Limb (tissue), 2 donors: ENCODE data around the gene GIMAP5.
"Not testable (repeated sequence)": the region's sequence is repeated elsewhere in the genome, so short reads cannot be mapped to it uniquely, and the experiment has no call there.

Experiments
- DNase-seq, 2 donors: peaks; one replicate each; pipeline ENCODE4 v3.0.0-alpha.2; 2016; ENCODE audit errors: extremely low spot score in 2 of 2

Gene GIMAP5

GRCh38 chr7:150769768-150770167 lies 32.5 kb downstream of the GIMAP5 start:
- no peak for DNase-seq

DNA sequence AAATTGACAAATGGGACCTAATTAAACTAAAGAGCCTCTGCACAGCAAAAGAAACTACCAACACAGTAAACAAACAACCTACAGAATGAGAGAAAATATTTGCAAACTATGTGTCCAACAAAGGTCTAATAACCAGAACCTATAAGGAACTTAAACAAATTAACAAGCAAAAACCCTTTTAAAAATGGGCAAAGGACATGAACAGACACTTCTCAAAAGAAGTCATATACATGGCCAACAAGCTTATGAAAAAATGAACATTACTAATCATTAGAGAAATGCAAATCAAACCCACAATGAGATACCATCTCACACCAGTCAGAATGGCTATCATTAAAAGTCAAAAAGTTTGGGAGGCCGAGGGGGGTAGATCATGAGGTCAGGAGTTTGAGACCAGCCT lies 36.9 kb downstream of the GIMAP5 start:
- not testable (repeated sequence) for DNase-seq

GRCh38 chr7:150778014-150778737 lies 41.0 kb downstream of the GIMAP5 start:
- DNase-seq = no peak

- peak; percentile 84 to 89 for DNase-seq
These were observed 41.6 kb downstream of the GIMAP5 start for GRCh38 chr7:150778738-150779301.

DNA sequence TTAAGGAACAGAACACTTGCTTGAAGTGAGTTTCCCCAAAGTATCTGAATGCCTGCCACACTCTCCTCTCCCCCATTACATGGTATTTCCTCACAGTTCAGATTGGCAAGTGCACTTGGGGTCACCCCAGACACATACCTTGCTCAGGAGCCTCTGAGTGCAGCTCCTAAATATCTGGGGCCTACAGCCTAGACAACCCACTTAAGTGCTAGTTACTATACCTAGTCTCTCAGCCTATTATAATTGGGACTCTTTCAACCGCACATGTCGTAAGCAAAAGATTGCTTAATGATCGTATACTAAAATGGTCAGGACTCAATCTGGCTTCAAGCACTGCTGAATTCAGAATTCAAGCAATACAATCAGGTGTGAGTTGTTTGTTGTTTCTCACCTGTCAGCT lies 43.1 kb downstream of the GIMAP5 start:
- no peak for DNase-seq

DNA sequence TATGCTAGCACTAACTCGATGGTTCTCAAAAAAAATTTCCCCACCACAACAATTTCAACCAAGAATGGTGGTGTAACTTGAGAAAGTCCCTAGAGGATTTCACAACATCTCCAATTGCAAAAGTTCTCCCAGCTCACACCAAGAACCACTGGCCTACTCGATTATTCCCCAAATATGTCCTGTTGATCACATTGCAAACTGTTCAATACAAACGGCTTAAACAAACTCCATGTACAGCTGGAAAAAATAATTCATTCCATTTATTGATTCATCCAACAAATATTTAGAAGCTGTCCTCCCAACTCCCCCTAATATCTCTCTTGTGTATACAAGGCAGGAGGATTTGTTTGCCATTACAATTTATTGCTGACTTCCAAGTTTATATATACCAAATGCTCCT lies 43.9 kb downstream of the GIMAP5 start:
- no peak for DNase-seq

DNA sequence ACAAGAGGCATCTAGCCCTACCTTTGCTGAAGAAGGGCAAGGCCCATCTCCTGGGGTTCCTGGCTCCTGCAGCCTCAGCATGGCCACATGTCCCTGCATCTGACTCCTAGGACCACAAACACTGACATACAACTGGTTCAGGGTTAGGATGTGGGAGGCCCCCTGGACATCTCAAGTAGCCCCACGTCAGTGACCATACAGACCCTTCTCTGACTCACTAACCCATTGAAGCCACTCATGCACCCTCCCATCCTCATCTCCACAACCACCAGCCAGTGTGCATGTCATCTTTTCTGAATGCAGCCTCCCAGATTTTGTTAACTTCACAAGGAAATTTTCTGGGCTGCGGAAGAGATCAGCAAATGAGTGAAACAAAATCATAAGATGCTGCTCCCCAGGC lies 44.7 kb downstream of the GIMAP5 start:
- no peak for DNase-seq

GRCh38 chr7:150784120-150784736 lies 47.0 kb downstream of the GIMAP5 start:
- no peak for DNase-seq

GRCh38 chr7:150784954-150785353 lies 47.7 kb downstream of the GIMAP5 start:
- DNase-seq = no peak

DNA sequence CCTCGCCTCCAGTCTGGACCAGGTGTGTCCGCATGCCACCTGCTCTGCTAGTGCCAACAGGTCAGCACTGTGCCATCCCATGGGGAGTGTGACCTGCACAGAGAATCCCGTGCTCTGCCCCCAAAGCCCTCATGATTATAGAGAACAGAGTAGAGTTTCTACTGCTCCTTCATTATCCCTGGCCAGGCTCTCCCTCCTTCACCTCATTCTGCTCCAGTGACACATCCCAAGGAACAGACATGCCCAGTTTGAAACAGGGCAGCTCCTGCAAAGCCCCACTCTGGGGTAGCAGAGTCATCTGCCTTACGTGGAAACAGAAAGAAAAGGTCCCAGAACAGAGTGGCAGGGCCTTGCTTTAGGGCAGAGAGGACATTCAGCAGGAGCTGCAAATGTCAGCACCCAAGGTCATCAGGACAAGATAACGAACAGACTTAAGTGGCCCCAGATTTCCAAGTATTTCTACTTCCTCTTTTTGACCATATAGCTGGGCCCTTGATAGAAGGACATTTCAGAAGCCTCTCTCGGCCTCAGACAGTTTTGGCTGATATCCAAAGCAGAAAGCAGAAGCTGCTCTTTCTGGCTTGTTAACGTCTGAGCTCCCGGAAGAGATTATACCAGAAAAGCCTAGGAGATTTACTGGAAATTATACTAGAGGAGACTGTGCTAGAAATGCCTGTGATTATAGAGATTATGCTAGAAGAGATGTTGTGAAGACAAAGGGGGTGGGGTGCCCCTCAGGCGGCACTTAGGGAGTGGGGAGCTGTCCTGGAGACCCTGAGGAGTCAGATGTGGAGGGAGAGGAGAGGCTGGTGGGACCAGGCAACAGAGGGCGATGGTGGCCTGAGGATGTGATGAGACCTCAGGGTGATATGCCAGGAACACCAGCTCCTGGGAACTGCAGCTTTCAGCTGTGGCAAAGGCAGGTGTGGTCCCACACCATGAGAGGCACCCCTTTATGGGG lies 50.4 kb downstream of the GIMAP5 start:
- peak in 1 of 2 donors; percentile 65 for DNase-seq

DNA sequence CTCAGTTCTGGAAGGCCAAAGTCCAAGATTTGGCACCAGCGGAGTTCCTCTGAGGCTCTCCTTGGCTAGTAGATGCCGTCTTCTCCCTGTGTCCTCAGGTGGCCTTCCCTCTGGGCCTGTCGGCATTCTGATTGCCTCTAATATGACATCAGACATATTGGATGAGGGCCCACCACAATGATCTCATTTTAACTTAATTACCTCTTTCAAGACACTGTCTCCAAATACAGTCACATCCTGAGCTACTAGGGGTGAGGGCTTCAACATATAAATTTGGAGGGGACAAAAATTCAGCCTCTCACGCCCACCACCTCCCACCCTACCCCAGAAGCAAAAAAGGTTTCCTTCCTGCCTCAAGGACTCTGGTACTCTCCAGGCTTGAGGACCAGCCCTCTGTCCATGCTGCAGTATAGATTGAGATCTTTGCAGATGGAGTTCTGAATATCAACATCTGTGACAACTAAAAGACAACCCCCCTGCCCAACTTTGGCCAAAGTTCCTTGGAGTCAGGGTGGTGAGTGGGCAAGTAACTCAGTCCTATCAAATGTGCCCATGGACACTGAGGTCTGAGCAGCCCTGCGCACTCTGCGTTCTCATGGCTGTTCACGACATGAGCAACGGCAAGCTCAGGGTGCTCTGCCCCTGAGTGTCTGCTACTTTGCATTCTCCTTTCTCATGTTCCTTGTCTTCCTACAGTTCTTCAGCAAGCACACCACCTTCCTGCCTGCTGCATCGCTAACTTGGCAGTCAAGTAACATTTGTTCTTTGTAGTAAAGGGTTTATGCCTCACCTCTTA lies 51.5 kb downstream of the GIMAP5 start:
- no peak for DNase-seq

- DNase-seq = no peak
These were observed 53.3 kb downstream of the GIMAP5 start for GRCh38 chr7:150790416-150791075.

DNA sequence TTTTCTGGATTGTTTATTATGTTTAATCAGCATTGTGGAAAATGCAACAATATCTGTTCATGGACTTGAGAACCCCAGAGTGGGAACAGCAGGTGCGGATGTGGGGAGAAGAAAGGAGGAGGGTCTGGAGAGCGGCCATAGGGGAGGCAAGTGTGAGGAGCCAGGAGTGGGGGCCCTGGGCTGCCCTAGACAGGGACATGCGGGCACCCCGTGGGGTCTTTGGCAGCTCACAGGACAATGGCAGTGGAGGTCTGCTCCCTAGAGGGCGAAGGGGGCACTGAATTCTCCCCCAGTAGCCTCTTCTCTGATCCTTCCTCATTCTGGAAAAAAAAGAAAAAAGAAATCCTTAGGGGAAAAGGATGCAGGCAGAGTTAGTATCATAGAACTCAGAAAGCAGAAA lies 54.1 kb downstream of the GIMAP5 start:
- DNase-seq = no peak

DNA sequence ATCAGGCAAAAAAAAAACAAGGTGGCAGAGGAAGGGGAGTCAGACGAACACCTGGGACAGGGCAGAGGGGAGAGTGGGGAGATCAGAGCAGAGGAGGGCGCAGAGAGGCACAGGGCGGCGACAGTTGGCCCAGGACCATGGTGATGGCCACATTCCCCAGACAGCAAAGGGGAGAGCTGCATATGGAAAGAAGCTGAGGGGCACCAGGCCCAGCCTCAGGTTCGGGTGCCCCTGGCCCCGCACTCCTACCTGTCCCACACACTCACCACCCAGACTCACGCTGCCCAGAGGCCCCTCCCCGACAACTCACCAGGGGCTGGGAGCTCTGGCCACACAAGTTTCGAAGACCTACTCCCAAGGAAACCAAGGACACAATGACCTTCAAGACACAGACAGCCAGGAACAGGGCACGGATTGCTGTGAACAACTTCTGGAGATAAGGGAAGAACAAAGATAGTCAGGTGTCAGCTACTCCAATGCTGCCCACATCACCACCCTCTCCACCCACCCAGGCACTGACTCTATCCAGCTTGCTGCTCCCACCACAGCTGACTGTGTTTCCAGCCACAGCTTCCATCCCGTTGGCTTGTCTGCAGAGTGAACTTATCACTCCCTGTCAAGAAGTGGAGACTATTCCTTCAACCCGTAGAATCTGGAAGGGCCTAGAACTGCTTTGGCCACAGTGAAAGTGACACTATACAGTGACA lies 54.7 kb downstream of the GIMAP5 start:
- no peak for DNase-seq
